Bladder microvascular endothelial cell (primary cell): ENCODE results near the gene KYAT1. TPM values are rescaled to one million over a fixed set of nuclear protein-coding genes. Genes with fewer than 3 reads are reported as not detected.

ENCODE experiments used
- total RNA-seq: library from RNA; depleted of rRNA; stranded (reverse); fragments of >200 nt; gene quantifications from 2 replicates; pipeline ENCODE4 v1.2.3, GENCODE V29; 2014

The KYAT1 gene
- total RNA-seq: 5.8 and 9.8 TPM in 2 replicates

DNA sequence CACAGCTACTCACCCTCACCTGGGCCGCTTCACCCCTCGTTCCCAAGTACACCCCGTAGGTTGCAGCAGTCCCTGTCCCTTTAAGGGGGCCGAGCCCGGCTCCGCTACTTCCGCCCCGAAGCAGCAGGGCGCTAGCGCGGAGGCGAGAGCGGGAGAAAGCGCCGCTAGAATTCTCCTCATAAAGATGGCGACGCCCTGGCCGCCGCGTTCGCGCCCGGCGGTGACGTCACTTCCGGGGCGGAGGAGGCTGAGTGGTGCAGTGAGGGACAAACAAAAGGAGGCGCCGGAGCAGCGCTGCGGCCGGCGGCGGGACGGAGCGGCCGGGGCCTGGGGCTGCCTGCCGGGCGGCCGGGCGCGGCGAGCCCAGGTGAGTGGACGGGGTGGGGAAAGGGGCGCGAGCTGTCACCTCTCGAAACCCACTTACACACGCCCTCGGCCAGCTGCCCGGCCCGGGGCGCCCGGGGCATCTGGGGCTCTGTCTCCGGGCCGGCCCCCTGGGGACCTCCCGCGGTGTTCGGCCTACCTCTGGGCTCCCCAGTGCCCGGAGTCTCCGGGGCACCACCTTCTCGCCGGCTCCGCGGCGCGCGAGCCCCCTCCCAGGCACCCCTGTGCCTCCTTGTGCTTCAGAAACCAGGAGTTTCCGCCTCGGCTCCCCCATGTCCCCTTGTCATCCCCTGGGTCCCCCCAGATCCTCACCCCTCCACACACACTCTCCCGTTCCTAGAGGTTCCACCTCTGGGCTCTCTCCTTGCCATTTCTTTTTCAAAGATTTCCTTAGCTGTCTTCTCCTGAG, at the start of gene KYAT1, which contains the start of gene LRRC8A:
Gene KYAT1, minus strand, starts transcription at position 67 of the 793 bp plus-strand sequence. CDS start 36,545 bp downstream, outside the sequence.
Gene LRRC8A, plus strand, starts transcription at position 250 of the 793 bp plus-strand sequence. CDS start 25,032 bp downstream, outside the sequence.

DNA sequence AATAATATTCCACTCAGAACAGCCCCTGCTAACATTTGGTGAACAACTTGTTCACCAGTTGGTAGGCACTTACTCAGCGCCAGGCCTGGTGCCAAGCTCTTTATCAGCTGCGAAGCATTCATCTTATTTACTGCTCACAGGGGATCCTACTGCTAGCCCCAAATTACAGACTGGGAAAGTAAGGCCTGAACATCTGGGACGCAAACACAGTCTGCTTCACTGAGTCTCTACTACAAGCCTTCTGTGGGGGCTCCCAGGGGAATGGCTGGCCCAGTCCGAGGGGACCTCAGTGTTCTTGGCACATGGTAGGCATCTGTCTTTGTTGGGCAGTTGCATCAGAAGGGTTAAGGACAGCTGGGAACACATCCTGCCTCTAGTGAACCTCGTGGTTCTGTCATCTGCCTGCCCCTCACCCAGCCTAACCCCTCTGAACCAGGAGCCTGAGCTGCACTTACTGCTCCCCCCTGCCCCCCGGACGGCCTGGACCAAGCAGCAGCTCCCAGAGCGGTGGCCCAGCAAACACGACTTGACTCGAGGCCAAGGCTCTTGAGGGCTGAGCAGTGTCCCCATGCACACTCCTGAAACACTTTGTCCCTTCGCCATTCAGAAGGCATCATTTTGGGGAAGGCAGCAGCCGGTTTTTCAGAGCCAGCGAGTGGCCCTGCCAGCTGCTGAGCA, 38.8 kb upstream of the KYAT1 start, which contains the start of gene PHYHD1:
Gene PHYHD1, plus strand, starts transcription at position 602 of the 678 bp plus-strand sequence. CDS start 1,342 bp downstream, outside the sequence.

DNA sequence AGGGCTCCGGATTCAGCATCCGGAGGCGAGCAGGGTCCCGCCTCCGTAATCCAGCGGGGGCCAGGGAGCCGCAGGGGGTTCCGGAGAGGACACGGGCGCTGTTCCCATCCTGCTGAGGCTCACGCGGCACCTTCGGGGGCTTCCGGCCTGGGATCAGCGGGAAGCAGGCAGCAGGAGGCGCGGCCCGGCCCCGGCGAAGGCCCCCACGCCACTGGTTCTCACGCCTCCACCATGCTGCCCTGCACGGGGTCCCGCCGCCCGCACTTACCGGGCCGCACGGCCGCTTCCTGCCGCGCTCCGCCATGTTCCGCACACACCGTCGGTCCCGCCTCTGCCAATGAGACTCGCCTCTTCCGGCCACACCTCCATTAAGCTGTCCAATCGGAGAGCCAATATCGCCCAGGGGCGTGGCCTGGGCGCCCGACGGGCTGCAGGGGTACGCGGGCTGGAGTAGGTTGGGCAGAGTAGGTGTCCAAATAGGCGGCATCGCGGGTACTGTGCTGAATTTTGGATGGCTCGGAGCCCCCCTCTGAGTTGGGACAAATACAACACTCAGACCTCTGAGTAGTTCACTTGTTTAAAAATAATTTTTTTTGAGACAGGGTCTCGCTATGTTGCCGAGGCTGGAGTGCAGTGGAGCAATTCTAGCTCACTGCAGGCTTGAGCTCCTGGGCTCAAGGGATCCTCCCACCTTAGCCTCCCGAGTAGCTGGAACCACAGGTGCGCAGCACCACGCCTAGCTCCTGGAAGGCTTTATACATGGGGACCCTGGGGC, 52.1 kb downstream of the KYAT1 start, which contains the start of gene SPOUT1:
Gene SPOUT1, minus strand, starts transcription at position 318 of the 775 bp plus-strand sequence. Its CDS starts 14 bp downstream, at position 304.

DNA sequence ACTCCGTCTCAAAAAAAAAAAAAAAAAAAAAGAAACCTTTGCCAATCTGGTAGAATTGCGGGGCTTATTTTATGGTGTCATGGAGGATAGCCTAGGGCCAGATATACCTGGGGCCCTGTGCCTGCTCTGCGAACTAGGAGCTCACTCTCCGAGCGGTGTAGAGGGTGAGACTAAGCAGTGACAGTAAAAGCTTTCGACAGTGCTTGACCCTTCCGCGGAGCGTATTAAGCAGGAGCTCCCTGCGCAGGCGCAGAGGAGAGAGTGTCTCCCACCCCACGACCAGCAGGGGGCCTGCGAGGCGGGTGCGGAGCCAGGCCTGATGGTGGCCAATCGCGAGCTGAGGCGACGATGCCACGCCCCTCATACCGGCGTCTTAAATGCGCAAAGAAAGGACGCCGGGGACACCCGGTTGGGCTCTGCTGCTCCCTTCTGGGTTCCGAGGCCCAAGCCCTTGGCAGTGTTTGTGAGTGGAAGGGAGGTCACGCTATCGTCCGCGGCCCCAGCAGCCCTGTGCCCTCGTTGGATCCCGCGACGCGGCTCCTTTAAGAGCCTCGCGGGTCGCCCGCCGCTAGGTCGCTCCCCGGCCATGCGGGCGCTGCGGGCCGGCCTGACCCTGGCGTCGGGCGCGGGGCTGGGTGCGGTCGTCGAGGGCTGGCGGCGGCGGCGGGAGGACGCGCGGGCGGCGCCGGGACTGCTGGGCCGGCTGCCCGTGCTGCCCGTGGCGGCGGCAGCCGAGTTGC, 63.5 kb downstream of the KYAT1 start, which contains the start of gene ENDOG:
Gene ENDOG, plus strand, starts transcription at position 402 of the 740 bp plus-strand sequence. Its CDS starts 185 bp downstream, at position 587.

DNA sequence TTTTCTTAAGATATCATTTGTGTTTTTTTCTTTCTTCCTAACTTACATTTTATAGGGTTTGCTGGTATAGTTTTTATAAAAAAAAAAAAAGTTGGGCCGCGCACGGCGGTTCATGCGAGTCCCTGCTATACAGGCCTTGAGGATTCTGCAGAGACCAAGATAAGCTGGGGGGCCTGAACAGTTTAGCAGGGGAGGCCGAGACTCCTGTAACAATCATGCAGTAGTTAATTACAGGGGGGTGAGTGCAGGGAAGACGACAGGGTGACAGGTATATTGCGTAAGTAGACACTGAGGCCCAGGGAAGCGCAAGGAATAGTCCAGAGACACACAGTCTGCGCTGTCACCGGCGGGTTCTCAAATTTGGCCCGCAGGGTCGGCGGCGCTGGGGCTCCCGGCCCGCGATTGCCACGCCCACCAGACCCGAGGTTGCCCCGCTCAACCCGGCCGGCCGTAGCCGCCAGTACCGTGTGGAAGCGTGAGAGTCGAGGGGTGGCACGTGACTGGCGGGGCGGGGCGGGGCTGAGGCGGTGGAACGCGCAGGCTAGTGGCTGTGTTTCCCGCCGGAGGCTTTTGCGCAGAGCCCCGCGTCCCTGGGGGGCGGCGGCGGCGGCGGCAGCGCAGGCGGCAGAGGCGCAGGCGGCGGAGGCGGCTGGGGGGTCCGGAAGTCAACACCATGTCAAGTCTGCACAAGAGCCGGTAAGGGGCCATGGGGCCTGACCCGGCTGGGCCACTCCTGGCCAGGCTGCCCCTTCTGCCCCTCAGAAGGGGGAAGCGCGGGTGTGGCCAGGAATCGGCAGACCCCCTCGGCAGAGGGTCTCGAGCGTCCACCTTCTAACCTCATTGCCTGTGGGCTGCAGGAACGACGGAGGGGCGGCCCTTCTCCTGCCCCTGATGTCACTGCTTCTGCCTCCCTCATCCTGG, 94.8 kb downstream of the KYAT1 start, which contains the start of gene TBC1D13:
Gene TBC1D13, plus strand, starts transcription at position 573 of the 921 bp plus-strand sequence. Its CDS starts 101 bp downstream, at position 674.

Other genes starting within 250 kb of the KYAT1 start
- gene DYNC2I2, start 225.1 kb downstream of the KYAT1 start, total RNA-seq: 50.4 and 67.8 TPM in 2 replicates
- gene SET, start 192.7 kb downstream of the KYAT1 start, total RNA-seq: 519 and 772 TPM in 2 replicates
- gene PKN3, start 179.4 kb downstream of the KYAT1 start, total RNA-seq: 13.5 and 22.7 TPM in 2 replicates
- gene ZDHHC12, start 157.8 kb downstream of the KYAT1 start, total RNA-seq: 26.9 and 39.0 TPM in 2 replicates
- gene ZER1, start 110.0 kb downstream of the KYAT1 start, total RNA-seq: 9.1 and 15.9 TPM in 2 replicates
- 10.5 and 16.0 TPM in 2 replicates for gene TBC1D13, start 94.7 kb downstream of the KYAT1 start, total RNA-seq
- gene ENDOG, start 63.5 kb downstream of the KYAT1 start, total RNA-seq: 17.0 and 19.6 TPM in 2 replicates
- 13.6 and 23.9 TPM in 2 replicates for gene SPOUT1, start 52.2 kb downstream of the KYAT1 start, total RNA-seq
- gene LRRC8A, start 183 bp upstream of the KYAT1 start, total RNA-seq: 76.4 and 165 TPM in 2 replicates
- gene PHYHD1, start 39.0 kb upstream of the KYAT1 start, total RNA-seq: 0.44 and 0.65 TPM in 2 replicates
- 24.0 and 33.0 TPM in 2 replicates for gene DOLK, start 65.7 kb upstream of the KYAT1 start, total RNA-seq
- 38.5 and 105 TPM in 2 replicates for gene NUP188, start 65.7 kb upstream of the KYAT1 start, total RNA-seq
- gene SH3GLB2, start 146.4 kb upstream of the KYAT1 start, total RNA-seq: 24.4 and 46.9 TPM in 2 replicates
- gene MIGA2, start 154.7 kb upstream of the KYAT1 start, total RNA-seq: 19.8 and 31.1 TPM in 2 replicates
- gene DOLPP1, start 199.2 kb upstream of the KYAT1 start, total RNA-seq: 7.3 and 12.0 TPM in 2 replicates
- 24.9 and 32.7 TPM in 2 replicates for gene CRAT, start 228.8 kb upstream of the KYAT1 start, total RNA-seq
- 64.8 and 77.2 TPM in 2 replicates for gene PTPA, start 229.5 kb upstream of the KYAT1 start, total RNA-seq